OCI-LY7 (cell line): ENCODE measurements around the gene LRRC10B. TPM values are rescaled to one million over a fixed set of nuclear protein-coding genes. Genes with fewer than 3 reads are reported as not detected.

Source experiments
- BruUV-seq: library from RNA; stranded (reverse); fragments of 400-500 nt; replicated peaks from 2 replicates; lab custom pipeline; 2021; lab: Mats Ljungman, UMichigan
- CTCF ChIA-PET: fragments of 300-600 bp; sonication (Branson Sonifier 250); formaldehyde crosslinking; loops from one replicate; lab custom pipeline; 2022; ENCODE audit warnings: antibody characterized with exemption; ENCODE audit not compliant: unreplicated experiment; lab: Charles Lee
- POLR2A ChIA-PET: fragments of 300-600 bp; sonication (Branson Sonifier 250); formaldehyde crosslinking; loops from one replicate; lab custom pipeline; 2022; ENCODE audit warnings: antibody characterized with exemption; lab: Charles Lee
- DNase-seq: peaks from one replicate; pipeline ENCODE4 v3.0.0-alpha.2; 2015; ENCODE audit warnings: low spot score
- H2AFZ ChIP-seq: fragments of 200-600 bp; sonication (generic), shearing (Covaris generic); 2 replicates; pipeline ENCODE4 v1.6.1; 2014; ENCODE audit warnings: mild to moderate bottlenecking, antibody characterized with exemption, low read length, moderate library complexity
- H3K27ac ChIP-seq: fragments of 200-600 bp; sonication (generic); 2 replicates; pipeline ENCODE4 v1.5.1; 2014; ENCODE audit warnings: mixed run types, low read depth, mild to moderate bottlenecking, moderate library complexity, low read length, inconsistent platforms; ENCODE audit not compliant: poor library complexity, severe bottlenecking
- H3K36me3 ChIP-seq: fragments of 200-600 bp; sonication (generic); 2 replicates; pipeline ENCODE4 v1.6.1; 2014; ENCODE audit warnings: mild to moderate bottlenecking, antibody characterized with exemption, low read length, moderate library complexity, mixed read lengths; ENCODE audit not compliant: insufficient read depth
- H3K4me1 ChIP-seq: fragments of 200-600 bp; sonication (generic); 2 replicates; pipeline ENCODE4 v1.5.1; 2014; ENCODE audit warnings: mild to moderate bottlenecking, low read length; ENCODE audit not compliant: insufficient read depth, poor library complexity, severe bottlenecking
- H3K4me2 ChIP-seq: fragments of 200-600 bp; sonication (generic); 2 replicates; pipeline ENCODE4 v1.6.1; 2014; ENCODE audit warnings: mild to moderate bottlenecking, low read length
- H3K4me3 ChIP-seq: fragments of 200-600 bp; sonication (generic); 2 replicates; pipeline ENCODE4 v1.5.1; 2014; ENCODE audit warnings: mild to moderate bottlenecking, low read depth, low read length; ENCODE audit not compliant: poor library complexity, severe bottlenecking
- H3K79me2 ChIP-seq: fragments of 200-600 bp; sonication (generic); 2 replicates; pipeline ENCODE4 v1.6.1; 2016; ENCODE audit warnings: low read depth, mild to moderate bottlenecking, low read length, moderate library complexity, mixed read lengths; ENCODE audit not compliant: insufficient read depth
- H3K9me2 ChIP-seq: fragments of 200-600 bp; sonication (generic); 2 replicates; pipeline ENCODE4 v1.6.1; 2016; ENCODE audit warnings: mild to moderate bottlenecking, low read length, mixed read lengths; ENCODE audit not compliant: insufficient read depth
- H3K9me3 ChIP-seq: fragments of 200-600 bp; sonication (generic); 2 replicates; pipeline ENCODE4 v1.6.1; 2014; ENCODE audit warnings: mild to moderate bottlenecking, mixed run types, low read length, mixed read lengths
- H4K20me1 ChIP-seq: fragments of 200-600 bp; sonication (generic); 2 replicates; pipeline ENCODE4 v1.6.1; 2014; ENCODE audit warnings: mild to moderate bottlenecking, antibody characterized with exemption, low read length, moderate library complexity, mixed read lengths; ENCODE audit not compliant: insufficient read depth
- EZH2phosphoT487 ChIP-seq: fragments of 200-600 bp; sonication (generic); IDR thresholded peaks from 2 replicates; pipeline ENCODE4 v1.6.1; 2018; ENCODE audit warnings: low read depth, borderline replicate concordance, mild to moderate bottlenecking, mixed run types, antibody characterized with exemption, low read length, moderate library complexity, mixed read lengths
- intact Hi-C: fragments of 100-400 bp; cut with micrococcal nuclease; formaldehyde crosslinking; loops from one replicate; pipeline ENCODE4 v1.10.0; 2022; ENCODE audit not compliant: unreplicated experiment
- total RNA-seq, 2 experiments: library from RNA; depleted of rRNA in 1 of 2; stranded (reverse); fragments of >200 nt in 1 of 2; shearing (Covaris generic) in 1 of 2; gene quantifications; 2 replicates each; pipeline ENCODE4 v1.2.3, GENCODE V29; 2014 to 2022
- TF ChIP-seq, protein P1 (sequence below): fragments of 200-600 bp; sonication (generic); conservative IDR thresholded peaks from 2 replicates; pipeline ENCODE4 v1.5.1; 2014; ENCODE audit warnings: mild to moderate bottlenecking, antibody characterized with exemption, low read length, moderate library complexity, mixed read lengths

LRRC10B gene
- total RNA-seq, 2 experiments from 2014 or later, result not detected

DNA sequence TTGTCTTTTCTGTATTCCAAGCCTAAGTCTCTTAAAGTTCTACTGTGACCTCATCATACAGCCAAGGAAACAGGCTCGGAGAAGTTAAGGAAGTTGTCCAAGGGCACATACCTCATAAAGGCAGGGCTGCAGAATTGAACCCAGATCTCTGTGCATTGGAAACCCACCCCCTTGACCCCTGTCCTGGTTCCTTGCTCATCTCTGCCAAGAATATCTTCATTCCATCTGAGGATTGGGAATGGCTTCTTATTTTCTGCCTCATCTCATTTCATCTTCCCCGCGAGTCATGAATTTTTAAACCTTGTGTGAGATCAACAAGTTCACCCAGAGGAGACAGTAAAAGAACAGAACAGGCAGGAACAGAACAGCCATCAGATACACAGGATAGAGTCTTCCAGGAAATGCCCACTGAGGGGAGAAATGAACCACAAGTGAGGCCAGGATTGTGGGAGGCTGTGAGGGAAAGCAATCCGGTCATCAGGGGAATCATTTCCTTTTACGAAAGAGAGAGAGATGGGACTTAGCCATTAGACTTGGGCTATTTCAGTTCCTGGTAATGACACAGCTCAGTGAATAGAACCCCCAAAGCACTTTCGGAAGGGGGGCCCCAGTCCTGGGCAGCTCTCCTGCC is 34.4 kb upstream of the LRRC10B start:
- H3K4me2 ChIP-seq, result no peak overlapping the region
- no peaks in the 10 kb centered on the region for H3K4me1 ChIP-seq
- peaks cover 15% of the 10 kb centered on the region for H3K36me3 ChIP-seq
- H3K9me3 ChIP-seq, result no peaks in the 10 kb centered on the region
- CTCF ChIA-PET, result no interaction called here
- no peaks in the 10 kb centered on the region for H4K20me1 ChIP-seq
- no peak overlapping the region for H2AFZ ChIP-seq
- H3K9me2 ChIP-seq, result no peaks in the 10 kb centered on the region
- intact Hi-C loops, result no loop called here
- DNase-seq, result no peak
- no peak for TF ChIP-seq EZH2phosphoT487
- TF ChIP-seq, protein P1, sequence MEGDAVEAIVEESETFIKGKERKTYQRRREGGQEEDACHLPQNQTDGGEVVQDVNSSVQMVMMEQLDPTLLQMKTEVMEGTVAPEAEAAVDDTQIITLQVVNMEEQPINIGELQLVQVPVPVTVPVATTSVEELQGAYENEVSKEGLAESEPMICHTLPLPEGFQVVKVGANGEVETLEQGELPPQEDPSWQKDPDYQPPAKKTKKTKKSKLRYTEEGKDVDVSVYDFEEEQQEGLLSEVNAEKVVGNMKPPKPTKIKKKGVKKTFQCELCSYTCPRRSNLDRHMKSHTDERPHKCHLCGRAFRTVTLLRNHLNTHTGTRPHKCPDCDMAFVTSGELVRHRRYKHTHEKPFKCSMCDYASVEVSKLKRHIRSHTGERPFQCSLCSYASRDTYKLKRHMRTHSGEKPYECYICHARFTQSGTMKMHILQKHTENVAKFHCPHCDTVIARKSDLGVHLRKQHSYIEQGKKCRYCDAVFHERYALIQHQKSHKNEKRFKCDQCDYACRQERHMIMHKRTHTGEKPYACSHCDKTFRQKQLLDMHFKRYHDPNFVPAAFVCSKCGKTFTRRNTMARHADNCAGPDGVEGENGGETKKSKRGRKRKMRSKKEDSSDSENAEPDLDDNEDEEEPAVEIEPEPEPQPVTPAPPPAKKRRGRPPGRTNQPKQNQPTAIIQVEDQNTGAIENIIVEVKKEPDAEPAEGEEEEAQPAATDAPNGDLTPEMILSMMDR, result no peak
- POLR2A ChIA-PET, result no interaction called here
- no peaks in the 10 kb centered on the region for H3K79me2 ChIP-seq
- TSS peak; percentile 40 for BruUV-seq
- H3K4me3 ChIP-seq, result no peak overlapping the region
- H3K27ac ChIP-seq, result no peak overlapping the region

DNA sequence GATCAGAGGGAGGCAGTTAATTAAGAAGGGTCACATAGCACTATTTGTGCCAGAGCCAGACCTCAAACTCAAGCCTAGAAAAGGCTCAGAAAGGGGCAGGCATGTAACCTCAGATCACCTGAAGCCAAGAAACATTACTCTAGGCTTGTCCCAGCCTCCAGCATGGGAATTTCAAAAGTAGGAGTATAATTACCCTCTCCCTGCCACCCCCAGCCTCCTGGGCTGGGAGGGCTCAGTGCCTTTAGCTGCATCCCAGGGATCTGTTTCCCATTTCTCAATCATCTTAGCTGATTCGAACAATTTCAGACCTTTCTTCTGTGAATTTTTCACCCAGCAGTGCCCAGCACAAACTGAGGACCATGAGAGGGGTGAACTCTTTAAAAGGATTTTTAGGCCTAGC is 33.1 kb upstream of the LRRC10B start:
- Histone ChIP-seq H3K4me2 (no peak overlapping the region), H3K79me2 (no peaks in the 10 kb centered on the region), H3K27ac (no peak overlapping the region), H3K36me3 (peaks cover 11% of the 10 kb centered on the region; the same call in 1 of the 2 replicates), H3K9me2 (no peaks in the 10 kb centered on the region), H4K20me1 (no peaks in the 10 kb centered on the region), H2AFZ (no peak overlapping the region), H3K9me3 (no peaks in the 10 kb centered on the region), H3K4me1 (no peaks in the 10 kb centered on the region), H3K4me3 (no peak overlapping the region)
- TF ChIP-seq, protein P1, result no peak
- no peak for TF ChIP-seq EZH2phosphoT487
- DNase-seq, result no peak
- CTCF ChIA-PET, result no interaction called here
- intact Hi-C loops, result loop anchor here (5.0 kb wide), 1 partner anchor 162 kb away; no protein-coding TSS in a partner anchor
- no TSS peak for BruUV-seq
- POLR2A ChIA-PET, result no interaction called here

DNA sequence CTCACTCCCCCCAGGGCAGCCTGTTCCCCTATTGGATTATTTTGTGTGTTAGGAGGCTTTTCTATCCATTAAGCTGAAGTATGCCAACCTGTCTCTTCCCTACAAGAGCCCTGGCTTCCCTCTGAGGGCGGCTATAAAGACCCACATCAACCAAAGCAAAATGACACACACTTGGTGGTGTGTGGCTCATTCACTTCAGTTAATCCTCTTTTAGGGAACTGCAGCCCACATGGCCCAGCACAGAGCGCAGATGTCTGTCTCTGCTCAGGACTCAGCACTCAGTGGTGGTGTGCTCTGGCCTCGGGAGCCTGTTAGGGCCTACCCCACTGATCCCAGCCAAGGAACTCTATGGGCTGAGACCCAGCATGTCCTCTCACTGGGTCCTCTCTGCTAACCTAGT is 32.2 kb upstream of the LRRC10B start:
- Histone ChIP-seq H3K4me1 (no peaks in the 10 kb centered on the region), H3K27ac (no peak overlapping the region), H3K9me2 (no peaks in the 10 kb centered on the region), H4K20me1 (no peaks in the 10 kb centered on the region), H2AFZ (no peak overlapping the region), H3K4me2 (no peak overlapping the region), H3K9me3 (no peaks in the 10 kb centered on the region), H3K4me3 (no peak overlapping the region), H3K36me3 (peaks cover 6% of the 10 kb centered on the region; the same call in 1 of the 2 replicates), H3K79me2 (no peaks in the 10 kb centered on the region)
- CTCF ChIA-PET, result no interaction called here
- DNase-seq, result no peak
- intact Hi-C loops, result loop anchor here (5.0 kb wide), 1 partner anchor 161 kb away; no protein-coding TSS in a partner anchor
- no TSS peak for BruUV-seq
- POLR2A ChIA-PET, result no interaction called here
- TF ChIP-seq EZH2phosphoT487, result no peak
- TF ChIP-seq, protein P1, result no peak
